Measurements from ENCODE around the gene ZNF576.

GRCh38 chr19:43622070-43622469 lies 25.7 kb downstream of the ZNF576 start:
- TF ChIP-seq CTCF (IDR thresholded peaks at IDR 0.05) (no peak), EP300 (IDR thresholded peaks at IDR 0.05) (no peak), POLR2A (IDR thresholded peaks at IDR 0.05) (no peak)

Measured in suprapubic skin (tissue), 3 donors.